Karpas-422 (cell line): Measurements from ENCODE around the gene PRPH. TPM values are rescaled to one million over a fixed set of nuclear protein-coding genes. Genes with fewer than 3 reads are reported as not detected.
"Not testable (repeated sequence)": the region's sequence is repeated elsewhere in the genome, so short reads cannot be mapped to it uniquely, and the experiment has no call there.

Experiments
- DNase-seq: peaks from one replicate; pipeline ENCODE4 v3.0.0-alpha.2; 2015
- H2AFZ ChIP-seq: fragments of 200-600 bp; sonication (generic); 2 replicates; pipeline ENCODE4 v1.6.1; 2014; ENCODE audit warnings: antibody characterized with exemption, low read length, mixed read lengths
- H3K27ac ChIP-seq: fragments of 200-600 bp; sonication (generic); 2 replicates; pipeline ENCODE4 v1.5.1; 2014; ENCODE audit warnings: mild to moderate bottlenecking, low read length, moderate library complexity
- H3K27me3 ChIP-seq: fragments of 200-600 bp; sonication (generic); 2 replicates; pipeline ENCODE4 v1.6.1; 2014; ENCODE audit warnings: low read length, mixed read lengths
- H3K36me3 ChIP-seq: fragments of 200-600 bp; sonication (generic); 2 replicates; pipeline ENCODE4 v1.6.1; 2014; ENCODE audit warnings: low read length, mixed read lengths; ENCODE audit not compliant: insufficient read depth
- H3K4me1 ChIP-seq: fragments of 200-600 bp; sonication (generic); 2 replicates; pipeline ENCODE4 v1.6.1; 2014; ENCODE audit warnings: mild to moderate bottlenecking, low read length, mixed read lengths
- H3K4me2 ChIP-seq: fragments of 200-600 bp; sonication (generic); 2 replicates; pipeline ENCODE4 v1.6.1; 2014; ENCODE audit warnings: low read length, low read depth, mild to moderate bottlenecking; ENCODE audit not compliant: poor library complexity, severe bottlenecking
- H3K4me3 ChIP-seq: fragments of 200-600 bp; sonication (generic); 2 replicates; pipeline ENCODE4 v1.5.1; 2014; ENCODE audit warnings: mild to moderate bottlenecking, antibody characterized with exemption, low read length, mixed read lengths
- H3K79me2 ChIP-seq: fragments of 200-600 bp; sonication (generic); 2 replicates; pipeline ENCODE4 v1.6.1; 2014; ENCODE audit warnings: mild to moderate bottlenecking, low read length, mixed read lengths
- H3K9ac ChIP-seq: fragments of 200-600 bp; sonication (generic); 2 replicates; pipeline ENCODE4 v1.6.0; 2014; ENCODE audit warnings: low read length
- H3K9me2 ChIP-seq: fragments of 200-600 bp; sonication (generic), shearing (Covaris generic); replicated peaks from 2 replicates; pipeline ENCODE4 v1.6.0; 2014; ENCODE audit warnings: mild to moderate bottlenecking, low read length, moderate library complexity; ENCODE audit not compliant: insufficient read depth
- H3K9me3 ChIP-seq: fragments of 300-700, 200-600 bp; sonication (generic); 2 replicates; pipeline ENCODE4 v1.6.1; 2014; ENCODE audit warnings: low read length, mixed read lengths
- H4K20me1 ChIP-seq: fragments of 200-600 bp; sonication (generic); 2 replicates; pipeline ENCODE4 v1.6.1; 2014; ENCODE audit warnings: mild to moderate bottlenecking, antibody characterized with exemption, low read length, low read depth; ENCODE audit not compliant: insufficient read depth
- total RNA-seq: library from RNA; depleted of rRNA; stranded (reverse); fragments of >200 nt; shearing (Covaris generic); gene quantifications from 2 replicates; pipeline ENCODE4 v1.2.3, GENCODE V29; 2014; ENCODE audit warnings: low replicate concordance

The PRPH gene
- total RNA-seq, 1 experiment from 2014 or later: 0.52 TPM

DNA sequence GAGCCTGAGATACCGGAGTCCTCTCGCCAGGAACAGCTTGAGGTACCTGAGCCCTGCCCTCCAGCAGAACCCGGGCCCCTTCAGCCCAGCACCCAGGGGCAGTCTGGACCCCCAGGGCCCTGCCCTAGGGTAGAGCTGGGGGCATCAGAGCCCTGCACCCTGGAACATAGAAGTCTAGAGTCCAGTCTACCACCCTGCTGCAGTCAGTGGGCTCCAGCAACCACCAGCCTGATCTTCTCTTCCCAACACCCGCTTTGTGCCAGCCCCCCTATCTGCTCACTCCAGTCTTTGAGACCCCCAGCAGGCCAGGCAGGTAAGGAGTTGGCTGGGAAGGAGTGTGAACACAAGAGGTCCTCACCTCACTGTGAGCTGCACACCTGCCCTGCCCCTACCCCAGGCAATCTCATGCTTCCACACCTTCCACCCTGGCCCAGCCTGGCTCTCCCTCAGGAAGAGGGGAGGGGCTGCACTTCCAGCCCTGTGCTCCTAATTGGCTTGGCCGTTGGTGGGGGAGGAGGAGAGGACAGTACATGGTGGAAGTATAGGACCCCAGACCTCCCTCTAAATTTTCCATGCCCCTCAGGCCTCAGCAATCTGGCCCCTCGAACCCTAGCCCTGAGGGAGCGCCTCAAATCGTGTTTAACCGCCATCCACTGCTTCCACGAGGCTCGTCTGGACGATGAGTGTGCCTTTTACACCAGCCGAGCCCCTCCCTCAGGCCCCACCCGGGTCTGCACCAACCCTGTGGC, 35.9 kb downstream of the PRPH start:
- H3K27ac ChIP-seq: no peak overlapping the region
- DNase-seq: no peak
- no peaks in the 10 kb centered on the region for H3K9me2 ChIP-seq
- no peak overlapping the region for H3K4me3 ChIP-seq
- H3K9me3 ChIP-seq: no peaks in the 10 kb centered on the region
- H3K27me3 ChIP-seq: no peaks in the 10 kb centered on the region
- no peak overlapping the region for H3K4me2 ChIP-seq
- no peak overlapping the region for H3K9ac ChIP-seq
- no peaks in the 10 kb centered on the region for H3K4me1 ChIP-seq
- H2AFZ ChIP-seq: no peak overlapping the region
- H4K20me1 ChIP-seq: no peaks in the 10 kb centered on the region
- H3K36me3 ChIP-seq: peaks cover 4% of the 10 kb centered on the region; the same call in 1 of the 2 replicates
- H3K79me2 ChIP-seq: no peaks in the 10 kb centered on the region

DNA sequence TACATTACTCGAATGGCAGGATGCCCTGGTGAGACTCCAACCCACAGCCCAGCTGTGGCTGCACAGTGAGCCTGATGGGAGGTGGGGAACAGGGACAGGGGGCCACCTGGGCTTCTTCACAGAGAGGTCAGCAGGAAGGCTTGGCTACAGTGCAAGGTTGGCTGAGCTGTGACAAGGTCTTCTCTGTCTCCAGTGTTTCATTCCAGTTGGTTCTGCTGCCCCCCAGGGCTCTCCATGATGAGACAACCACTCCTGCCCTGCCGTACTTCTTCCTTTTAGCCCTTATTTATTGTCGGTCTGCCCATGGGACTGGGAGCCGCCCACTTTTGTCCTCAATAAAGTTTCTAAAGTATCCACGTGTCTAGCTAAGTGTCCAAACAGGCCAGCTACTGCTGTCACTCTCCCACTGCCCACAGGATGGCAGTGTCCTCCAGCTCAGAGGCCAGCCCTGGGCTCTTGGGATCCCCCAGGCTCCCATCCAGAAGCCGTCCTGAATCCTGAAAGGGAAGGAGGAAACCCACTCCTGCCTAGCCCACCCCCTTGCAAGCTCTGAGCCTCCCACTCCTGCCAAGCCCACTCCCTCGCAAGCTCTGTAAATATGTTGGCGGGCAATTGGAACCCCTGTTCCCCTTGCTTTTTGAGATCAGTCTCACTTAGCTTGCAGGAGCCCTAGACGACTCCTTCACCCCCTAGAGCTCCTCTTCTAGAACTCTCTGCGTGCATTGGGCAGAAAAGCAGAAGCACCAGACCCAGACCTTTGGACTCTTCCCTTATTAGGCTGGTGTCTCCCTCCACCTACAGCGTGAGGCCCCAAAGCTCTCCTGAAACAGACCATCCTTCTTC, 36.7 kb downstream of the PRPH start:
- no peaks in the 10 kb centered on the region for H3K79me2 ChIP-seq
- no peak overlapping the region for H3K4me3 ChIP-seq
- H3K36me3 ChIP-seq: peaks cover 4% of the 10 kb centered on the region; the same call in 1 of the 2 replicates
- H3K9me2 ChIP-seq: no peaks in the 10 kb centered on the region
- no peak overlapping the region for H3K4me2 ChIP-seq
- H3K4me1 ChIP-seq: no peaks in the 10 kb centered on the region
- no peaks in the 10 kb centered on the region for H3K27me3 ChIP-seq
- DNase-seq: peak; percentile 61
- H2AFZ ChIP-seq: no peak overlapping the region
- H3K9me3 ChIP-seq: no peaks in the 10 kb centered on the region
- H4K20me1 ChIP-seq: no peaks in the 10 kb centered on the region
- no peak overlapping the region for H3K9ac ChIP-seq
- H3K27ac ChIP-seq: no peak overlapping the region

DNA sequence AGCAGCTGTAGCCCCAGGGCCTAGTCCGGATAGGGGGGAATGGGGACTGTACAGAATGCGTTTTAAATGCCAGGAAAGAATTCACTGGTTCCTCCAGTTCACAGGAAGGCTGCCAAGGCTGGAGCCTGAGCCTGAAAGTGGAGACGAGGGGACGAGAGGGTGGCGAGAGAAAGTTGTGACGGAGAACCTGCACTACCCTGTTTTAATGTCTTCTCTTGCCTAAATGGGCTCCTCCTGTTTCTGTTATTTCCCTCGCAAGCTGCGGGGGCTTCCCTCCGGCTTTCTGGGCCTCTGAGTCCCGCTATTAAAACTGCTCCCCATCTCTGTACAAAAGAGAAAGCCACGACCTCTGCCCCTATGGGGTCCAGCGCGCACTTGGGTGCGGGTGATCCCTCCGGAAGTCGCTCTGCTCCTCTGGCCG, 37.5 kb downstream of the PRPH start:
- no peak overlapping the region for H2AFZ ChIP-seq
- H4K20me1 ChIP-seq: no peaks in the 10 kb centered on the region
- peaks cover under 1% of the 10 kb centered on the region; the same call in 1 of the 2 replicates for H3K36me3 ChIP-seq
- no peak overlapping the region for H3K4me3 ChIP-seq
- no peak for DNase-seq
- H3K27ac ChIP-seq: no peak overlapping the region
- H3K9me2 ChIP-seq: no peaks in the 10 kb centered on the region
- no peak overlapping the region for H3K9ac ChIP-seq
- no peak overlapping the region for H3K4me2 ChIP-seq
- no peaks in the 10 kb centered on the region for H3K79me2 ChIP-seq
- H3K27me3 ChIP-seq: no peaks in the 10 kb centered on the region
- H3K4me1 ChIP-seq: peaks cover 3% of the 10 kb centered on the region
- no peaks in the 10 kb centered on the region for H3K9me3 ChIP-seq

DNA sequence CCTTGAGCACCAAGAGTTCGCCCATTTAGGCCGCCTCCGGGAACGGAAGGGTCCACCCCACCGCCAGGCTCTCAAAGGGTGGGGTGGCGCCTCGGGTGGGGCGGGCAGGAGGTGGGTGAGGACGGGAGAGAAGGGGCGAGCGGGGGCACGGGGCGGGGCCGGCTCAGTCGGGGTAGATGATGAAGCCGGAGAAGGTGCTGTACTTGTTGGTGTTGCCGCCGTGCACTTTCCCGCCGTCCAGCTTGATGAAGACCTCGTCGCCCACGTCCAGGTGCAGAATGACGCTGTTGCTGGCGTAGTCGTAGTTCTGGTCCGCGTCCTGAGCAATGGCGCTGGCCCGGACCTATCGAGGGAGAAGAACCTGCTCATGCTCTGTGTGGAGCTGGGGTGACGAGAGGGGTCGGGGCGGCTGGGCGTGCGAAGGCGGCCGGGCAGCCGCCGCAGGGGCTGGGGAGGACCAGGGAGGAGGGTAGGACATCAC, 38.0 kb downstream of the PRPH start:
- Histone ChIP-seq H3K27me3 (no peaks in the 10 kb centered on the region), H3K36me3 (no peaks in the 10 kb centered on the region), H2AFZ (no peak overlapping the region), H3K4me3 (no peak overlapping the region), H3K9me2 (no peaks in the 10 kb centered on the region), H3K4me1 (peaks cover 5% of the 10 kb centered on the region), H3K79me2 (no peaks in the 10 kb centered on the region), H3K27ac (no peak overlapping the region), H3K4me2 (no peak overlapping the region), H3K9ac (no peak overlapping the region), H3K9me3 (no peaks in the 10 kb centered on the region), H4K20me1 (no peaks in the 10 kb centered on the region)
- no peak for DNase-seq

DNA sequence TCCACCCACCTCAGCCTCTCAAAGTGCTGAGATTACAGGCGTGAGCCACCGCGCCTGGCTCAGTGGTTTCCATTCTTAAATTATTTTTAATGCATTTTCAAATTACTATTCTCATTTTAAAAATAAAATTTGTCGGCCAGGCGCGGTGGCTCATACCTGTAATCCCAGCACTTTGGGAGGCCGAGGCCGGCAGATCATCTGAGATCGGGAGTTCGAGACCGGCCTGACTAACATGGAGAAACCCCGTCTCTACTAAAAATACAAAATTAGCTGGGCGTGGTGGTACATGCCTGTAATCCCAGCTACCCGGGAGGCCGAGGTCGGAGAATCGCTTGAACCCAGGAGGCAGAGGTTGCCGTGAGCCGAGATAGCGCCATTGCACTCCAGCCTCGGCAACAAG, 38.8 kb downstream of the PRPH start:
- not testable (repeated sequence) for H3K9ac ChIP-seq, H3K4me2 ChIP-seq, H4K20me1 ChIP-seq

DNA sequence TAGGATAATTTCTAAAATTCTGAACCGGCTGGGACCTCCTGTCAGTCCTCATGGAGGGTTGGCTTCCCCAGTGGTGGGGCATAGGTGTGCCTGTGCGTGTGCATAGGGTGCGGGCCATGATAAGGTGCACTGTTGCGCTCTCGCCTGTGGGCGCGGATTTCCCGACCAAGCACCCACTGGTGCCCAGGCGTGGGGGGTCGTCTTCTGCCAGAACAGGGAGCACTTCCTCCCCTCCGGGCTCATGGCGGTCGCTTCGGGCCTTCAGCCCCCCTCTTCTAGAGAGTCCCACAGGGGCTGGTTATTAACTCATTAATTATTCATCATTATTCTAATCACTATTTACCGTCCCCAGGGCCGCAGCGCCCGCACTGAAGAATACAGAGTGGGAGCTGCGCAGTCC, 39.3 kb downstream of the PRPH start:
- Histone ChIP-seq H3K4me2 (no peak overlapping the region), H3K4me1 (peaks cover 5% of the 10 kb centered on the region), H3K4me3 (no peak overlapping the region), H2AFZ (no peak overlapping the region), H3K9me2 (no peaks in the 10 kb centered on the region), H4K20me1 (no peaks in the 10 kb centered on the region), H3K9me3 (no peaks in the 10 kb centered on the region), H3K36me3 (no peaks in the 10 kb centered on the region), H3K27me3 (no peaks in the 10 kb centered on the region), H3K27ac (no peak overlapping the region), H3K9ac (no peak overlapping the region), H3K79me2 (no peaks in the 10 kb centered on the region)
- no peak for DNase-seq

More for the DNA sequence above, 38.8 kb downstream of the PRPH start:
- not testable (repeated sequence) for H3K4me3 ChIP-seq, H3K27ac ChIP-seq, H3K9me3 ChIP-seq, H2AFZ ChIP-seq, H3K9me2 ChIP-seq, H3K4me1 ChIP-seq, DNase-seq, H3K27me3 ChIP-seq, H3K79me2 ChIP-seq, H3K36me3 ChIP-seq

DNA sequence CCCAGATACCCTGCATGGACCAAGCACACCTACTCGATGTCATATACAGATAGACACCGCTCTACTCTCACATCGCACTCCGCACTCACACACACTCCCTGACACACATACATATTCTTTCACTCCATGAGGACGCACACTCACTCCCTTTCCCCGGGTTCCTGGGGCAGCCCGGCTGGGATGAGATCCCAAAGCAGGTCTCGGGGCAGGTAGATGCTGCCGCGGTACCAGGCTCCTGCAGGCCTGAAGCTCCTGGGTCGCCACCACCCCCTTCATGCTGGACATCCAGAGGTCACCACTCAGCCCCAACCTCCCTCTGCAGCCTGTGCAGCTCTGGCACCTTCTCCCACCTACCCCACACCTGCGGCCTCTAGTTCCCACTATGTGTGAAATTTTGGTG, 39.7 kb downstream of the PRPH start:
- Histone ChIP-seq H2AFZ (no peak overlapping the region), H4K20me1 (no peaks in the 10 kb centered on the region), H3K9ac (no peak overlapping the region), H3K4me2 (no peak overlapping the region), H3K27me3 (no peaks in the 10 kb centered on the region), H3K4me3 (no peak overlapping the region), H3K9me3 (no peaks in the 10 kb centered on the region), H3K27ac (no peak overlapping the region), H3K36me3 (no peaks in the 10 kb centered on the region), H3K4me1 (peaks cover 5% of the 10 kb centered on the region), H3K9me2 (no peaks in the 10 kb centered on the region), H3K79me2 (no peaks in the 10 kb centered on the region)
- DNase-seq: peak; percentile 33
